ENCODE results near the gene DARS2.

Gene DARS2

DNA sequence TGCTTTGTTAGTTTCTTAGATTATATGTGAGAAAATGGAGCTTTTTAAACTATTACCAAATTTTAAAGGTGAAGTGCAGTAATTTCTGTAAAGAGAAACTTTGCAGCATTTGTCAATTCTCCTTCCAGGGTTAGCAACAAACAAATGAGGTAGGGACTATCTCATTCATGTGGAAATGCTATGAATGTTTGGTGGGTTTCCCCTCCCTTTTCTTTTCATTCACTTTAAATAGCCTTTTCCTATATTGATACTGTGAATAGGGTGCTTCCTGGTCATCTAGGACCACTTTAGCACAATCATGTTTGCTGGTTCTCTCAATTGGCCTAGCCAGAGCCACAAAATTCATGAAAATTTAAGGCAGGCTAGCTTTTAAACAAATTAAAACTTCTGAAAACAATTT, 64.3 kb downstream of the DARS2 start:
- DNase-seq = no peak

DNA sequence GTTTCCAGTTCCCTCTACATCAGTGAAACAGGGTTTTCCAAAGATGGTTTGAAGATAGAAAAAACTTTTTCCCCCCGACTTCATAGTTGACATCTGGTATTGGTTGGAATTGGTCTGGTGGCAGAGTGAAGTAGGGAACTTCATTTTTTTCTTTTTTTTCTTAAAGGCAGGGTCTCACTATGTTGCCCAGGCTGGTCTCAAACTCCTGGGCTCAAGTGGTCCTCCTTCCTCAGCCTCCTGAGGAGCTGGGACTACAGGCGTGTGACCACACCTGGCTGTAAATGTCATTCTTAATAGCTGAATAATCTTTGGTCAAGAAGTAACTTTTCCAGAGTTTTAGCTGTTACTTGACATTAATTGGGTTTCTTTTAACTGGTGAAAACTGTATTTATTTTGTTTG, 65.4 kb downstream of the DARS2 start:
- DNase-seq = no peak

DNA sequence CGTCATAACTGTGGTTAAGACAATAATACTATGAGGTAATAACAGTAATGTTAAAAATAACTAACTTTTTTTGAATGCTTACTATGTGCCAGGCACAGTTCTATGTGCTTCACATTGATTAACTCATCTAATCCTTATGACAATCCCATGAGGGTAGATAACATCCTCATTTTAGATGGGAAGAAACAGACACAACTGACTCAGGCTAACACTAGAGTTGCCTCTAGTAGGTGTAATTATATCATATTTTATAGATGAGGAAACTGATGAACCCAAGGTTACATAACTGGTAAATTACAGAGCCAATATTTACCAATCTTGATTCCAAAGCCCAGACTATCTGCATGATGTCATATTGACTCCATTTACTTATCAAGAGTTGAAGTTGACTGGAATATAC, 69.1 kb downstream of the DARS2 start:
- no peak for DNase-seq

- DNase-seq = no peak
These were observed 69.7 kb downstream of the DARS2 start for GRCh38 chr1:173894189-173894588.

- DNase-seq = no peak
These were observed 76.0 kb downstream of the DARS2 start for GRCh38 chr1:173900427-173900826.

DNA sequence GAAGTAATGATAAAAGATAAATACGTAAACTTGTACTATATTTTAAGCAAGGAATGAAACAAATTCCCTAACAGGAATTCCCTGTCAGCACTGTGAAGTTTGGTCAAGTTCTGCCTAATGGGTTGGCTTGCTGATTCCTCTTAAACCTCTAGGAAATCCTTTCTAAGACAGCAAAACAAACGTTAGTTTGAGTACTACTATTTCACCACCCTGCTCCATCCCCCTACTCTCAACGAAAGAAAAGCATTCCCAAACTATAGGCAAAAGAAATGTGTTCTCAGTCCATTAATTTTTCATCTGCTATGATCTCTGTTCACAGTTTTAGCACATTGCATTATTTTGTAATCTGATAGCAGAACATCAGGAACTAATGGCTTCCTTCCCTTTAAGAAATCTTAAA, 76.5 kb downstream of the DARS2 start:
- no peak for DNase-seq

GRCh38 chr1:173903827-173904531, 79.5 kb downstream of the DARS2 start:
- no peak for DNase-seq
